ENCODE measurements around the gene TEAD3.
"Not testable (repeated sequence)": the region's sequence is repeated elsewhere in the genome, so short reads cannot be mapped to it uniquely, and the experiment has no call there.

TEAD3 gene

GRCh38 chr6:35451354-35452182, 45.3 kb downstream of the TEAD3 start:
- no peak for DNase-seq (ENCODE audit: low spot score)

GRCh38 chr6:35449287-35449881, 47.5 kb downstream of the TEAD3 start:
- DNase-seq (ENCODE audit: low spot score): peak; percentile 78

DNA sequence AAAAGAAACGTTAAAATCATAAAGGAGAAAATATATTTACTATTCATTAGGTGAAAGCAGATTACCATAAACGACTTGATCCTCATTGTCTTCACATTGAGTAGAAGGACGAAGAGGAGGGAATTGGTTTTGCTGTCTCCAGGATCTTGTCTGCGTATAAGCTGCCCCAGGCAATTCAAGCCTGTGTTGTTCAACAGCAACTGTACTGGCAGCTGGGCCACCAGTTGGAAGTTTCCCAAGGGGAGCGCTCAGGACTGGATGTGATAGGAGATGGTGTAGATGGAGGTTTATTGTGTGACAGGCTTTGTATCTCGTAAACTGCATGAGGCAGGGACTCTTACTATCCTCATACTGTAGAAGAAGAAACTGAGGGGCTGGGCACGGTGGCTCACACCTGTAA, 48.7 kb downstream of the TEAD3 start:
- no peak for DNase-seq (ENCODE audit: low spot score)

DNA sequence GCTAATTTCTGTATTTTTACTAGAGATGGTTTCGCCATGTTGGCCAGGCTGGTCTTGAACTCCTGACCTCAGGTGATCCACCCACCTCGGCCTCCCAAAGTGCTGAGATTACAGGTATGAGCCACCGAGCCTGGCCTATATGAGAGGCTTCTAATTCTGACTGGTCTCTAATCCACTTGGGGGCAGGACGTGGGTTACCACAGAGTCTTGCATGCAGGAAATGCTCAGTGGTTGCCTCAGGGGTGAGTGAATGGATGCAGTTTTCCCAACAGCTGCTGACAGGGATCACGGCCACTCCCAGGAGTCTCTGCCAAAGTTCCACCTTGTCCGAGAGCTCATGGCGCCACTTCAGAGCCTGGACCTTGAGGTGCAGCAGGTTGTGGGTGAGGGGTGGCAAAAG, 51.2 kb downstream of the TEAD3 start:
- DNase-seq (ENCODE audit: low spot score): no peak

DNA sequence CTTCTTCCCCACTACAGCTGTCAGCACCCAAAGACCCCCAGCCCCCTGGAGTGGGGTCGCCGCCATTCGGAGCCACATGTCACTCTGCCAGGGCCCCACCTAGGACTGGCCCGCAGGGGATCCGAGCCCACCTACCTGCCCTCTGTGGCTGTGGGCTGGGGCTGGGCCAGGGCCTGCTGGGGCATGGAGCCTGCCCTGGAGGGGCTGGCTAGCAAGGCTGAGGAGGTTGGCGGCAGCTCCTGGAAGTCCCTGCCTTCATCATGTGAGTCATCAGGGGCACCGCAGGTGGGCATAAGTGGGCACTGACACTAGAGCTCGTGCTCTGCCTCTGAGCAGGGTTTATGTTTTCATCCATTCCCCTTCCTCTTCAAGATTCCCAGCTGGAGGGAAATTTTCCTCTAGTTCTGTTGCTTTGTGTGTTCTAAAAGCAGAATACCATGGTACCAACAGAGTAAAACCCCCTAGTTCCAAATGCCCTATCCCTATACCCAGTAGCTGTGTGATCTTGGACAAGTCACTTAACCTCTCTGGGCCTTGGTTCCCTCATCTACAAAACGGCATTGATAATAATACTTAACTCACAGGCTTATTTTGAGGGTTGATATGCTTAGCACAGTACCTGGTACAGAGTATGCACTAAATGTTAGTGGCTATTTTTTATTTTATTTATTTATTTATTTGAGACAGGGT, 53.4 kb downstream of the TEAD3 start:
- DNase-seq (ENCODE audit: low spot score): no peak

DNA sequence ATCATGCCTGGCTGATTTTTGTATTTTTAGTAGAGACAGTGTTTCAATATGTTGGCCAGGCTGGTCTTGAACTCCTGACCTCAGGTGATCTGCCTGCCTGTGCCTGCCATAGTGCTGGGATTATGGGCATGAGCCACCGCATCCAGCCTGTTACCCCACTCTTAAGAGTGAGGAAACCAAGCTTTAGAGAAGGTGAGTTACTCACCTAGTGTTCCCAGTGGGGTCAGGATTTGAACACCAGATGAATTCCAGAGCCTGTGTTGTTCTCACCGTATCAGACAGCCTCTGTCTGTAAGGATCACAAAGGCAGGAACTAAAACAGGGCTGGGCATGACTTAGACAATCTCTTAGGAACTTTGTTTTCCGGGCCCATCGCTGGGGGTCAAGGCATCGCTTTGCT, 54.2 kb downstream of the TEAD3 start:
- no peak for DNase-seq (ENCODE audit: low spot score)

DNA sequence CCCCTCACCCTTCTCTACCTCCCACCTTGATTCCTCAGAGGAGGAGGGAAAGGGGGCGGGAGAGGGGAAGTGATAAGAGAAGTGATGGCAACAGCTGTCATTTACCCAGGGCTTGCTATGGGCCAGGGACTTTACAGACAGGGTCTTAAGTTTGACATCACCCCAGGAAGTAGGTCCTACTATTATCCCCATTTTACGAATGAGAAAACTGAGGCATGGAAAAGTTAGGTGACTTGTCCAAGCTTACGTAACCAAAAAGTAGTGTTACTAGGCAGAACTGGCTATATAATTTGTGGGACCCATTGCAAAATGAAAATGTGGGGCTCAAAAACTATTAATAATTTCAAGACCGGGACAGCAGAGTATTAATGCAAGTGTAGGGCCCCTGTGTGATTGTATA, 55.2 kb downstream of the TEAD3 start:
- DNase-seq (ENCODE audit: low spot score): no peak

- DNase-seq (ENCODE audit: low spot score): no peak
These were observed 55.7 kb downstream of the TEAD3 start for GRCh38 chr6:35441205-35441604.

GRCh38 chr6:35439308-35439707, 57.6 kb downstream of the TEAD3 start:
- no peak for DNase-seq (ENCODE audit: low spot score)

DNA sequence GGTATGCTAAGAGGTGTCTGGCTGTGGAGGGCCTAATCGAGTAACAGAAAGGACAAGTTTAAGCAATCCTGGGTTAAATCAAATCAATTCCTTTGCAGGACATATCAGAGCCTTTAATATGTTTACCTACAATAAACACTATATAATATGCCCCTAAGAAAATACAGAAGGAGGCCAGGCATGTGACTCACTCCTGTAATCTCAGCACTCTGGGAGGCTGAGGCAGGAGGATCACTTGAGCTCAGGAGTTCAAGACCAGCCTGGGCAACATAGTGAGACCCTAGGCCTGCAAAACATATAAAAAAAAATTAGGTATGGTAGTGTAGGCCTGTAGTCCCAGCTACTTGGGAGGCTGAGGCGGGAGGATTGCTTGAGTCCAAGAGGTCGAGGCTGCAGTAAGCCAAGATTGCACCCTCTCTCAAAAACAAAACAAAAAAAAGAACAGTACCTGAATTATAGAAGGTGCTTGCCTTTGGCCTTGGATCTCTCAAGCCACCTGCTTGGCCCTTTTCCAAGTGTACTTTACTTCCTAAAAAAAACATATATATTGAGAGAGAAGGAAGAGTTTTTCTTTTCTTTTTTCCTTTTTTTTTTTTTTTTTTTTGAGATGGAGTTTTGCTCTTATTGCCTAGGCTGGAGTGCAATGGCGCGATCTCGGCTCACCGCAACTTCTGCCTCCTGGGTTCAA, 58.4 kb downstream of the TEAD3 start:
- not testable (repeated sequence) for DNase-seq (ENCODE audit: low spot score)

GRCh38 chr6:35436071-35436857, 60.6 kb downstream of the TEAD3 start:
- no peak for DNase-seq (ENCODE audit: low spot score)

- no peak for DNase-seq (ENCODE audit: low spot score)
These were observed 61.6 kb downstream of the TEAD3 start for GRCh38 chr6:35435074-35435837.

GRCh38 chr6:35432702-35433101, 64.2 kb downstream of the TEAD3 start:
- not testable (repeated sequence) for DNase-seq (ENCODE audit: low spot score)

DNA sequence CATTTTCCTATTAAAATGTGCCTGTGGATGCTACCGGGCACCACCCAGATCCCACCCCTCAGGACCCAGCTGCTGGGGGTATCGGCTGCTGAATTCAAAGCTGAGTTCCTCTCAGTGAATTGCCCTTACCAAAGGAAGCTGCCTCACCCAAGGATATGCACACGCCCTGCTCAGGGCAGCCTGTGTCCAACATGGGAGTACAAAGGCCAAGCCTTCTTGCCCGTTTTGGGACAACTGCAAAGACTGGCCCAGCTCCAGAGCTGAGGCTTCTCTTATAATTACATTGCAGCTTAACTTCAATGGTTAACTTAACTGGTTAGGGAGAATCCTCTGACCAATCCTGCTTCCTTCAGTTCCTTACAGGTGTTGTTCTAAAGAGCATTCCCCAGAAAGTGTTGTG, 64.6 kb downstream of the TEAD3 start:
- no peak for DNase-seq (ENCODE audit: low spot score)

DNA sequence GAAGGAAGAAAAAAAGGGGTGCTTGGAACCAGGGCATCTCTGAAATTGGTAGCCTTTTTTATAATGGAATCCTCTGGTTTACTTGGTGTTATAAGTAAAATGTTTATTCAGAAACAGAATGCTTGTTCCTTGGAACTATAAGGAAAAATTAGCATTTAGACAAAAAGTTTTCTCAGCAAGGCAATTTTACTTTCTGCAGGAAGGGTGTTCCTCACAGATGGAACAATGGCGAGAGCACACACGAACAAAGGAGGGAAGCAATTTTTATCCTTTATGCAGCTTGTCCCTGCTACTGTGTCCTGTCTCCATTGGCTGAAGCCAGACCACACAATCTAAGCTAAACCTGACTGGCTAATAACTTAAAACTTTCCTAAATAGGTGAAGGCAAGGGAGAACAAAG, 67.4 kb downstream of the TEAD3 start:
- DNase-seq (ENCODE audit: low spot score): no peak

DNA sequence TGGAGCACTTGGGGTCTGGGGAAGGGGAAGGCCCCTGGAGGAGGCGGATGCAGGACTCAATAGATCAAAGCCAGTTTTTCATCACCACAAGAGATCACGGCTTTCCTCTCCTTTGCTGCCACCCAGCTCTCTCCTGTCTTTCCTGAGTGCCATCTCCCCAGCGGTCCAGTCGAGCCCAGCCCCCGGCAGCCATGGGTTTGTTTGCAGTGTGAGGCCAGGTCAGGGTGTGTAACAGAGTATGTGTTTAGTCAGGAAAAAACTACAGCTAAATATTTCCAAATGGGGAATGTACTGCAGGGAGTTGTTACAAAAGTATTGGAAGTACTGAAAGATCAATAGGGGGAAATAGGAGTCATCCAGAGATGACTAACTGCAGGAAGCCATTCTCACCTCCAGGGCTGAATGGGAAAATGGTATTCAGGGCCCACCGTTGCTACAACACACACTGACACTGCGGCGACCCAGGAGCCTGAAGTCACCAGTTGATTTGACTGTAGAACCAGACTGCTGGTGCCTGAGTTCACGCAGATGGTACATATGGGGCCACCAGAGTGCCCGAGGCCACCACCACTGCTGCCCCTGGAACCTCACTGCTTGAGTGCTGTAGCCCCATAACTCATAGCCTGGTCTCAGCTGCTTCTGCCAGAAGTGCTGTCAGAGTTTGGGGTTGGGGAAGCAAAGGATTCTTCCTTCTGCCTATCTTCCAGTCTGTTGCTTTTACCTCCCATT, 68.3 kb downstream of the TEAD3 start:
- DNase-seq (ENCODE audit: low spot score): no peak

DNA sequence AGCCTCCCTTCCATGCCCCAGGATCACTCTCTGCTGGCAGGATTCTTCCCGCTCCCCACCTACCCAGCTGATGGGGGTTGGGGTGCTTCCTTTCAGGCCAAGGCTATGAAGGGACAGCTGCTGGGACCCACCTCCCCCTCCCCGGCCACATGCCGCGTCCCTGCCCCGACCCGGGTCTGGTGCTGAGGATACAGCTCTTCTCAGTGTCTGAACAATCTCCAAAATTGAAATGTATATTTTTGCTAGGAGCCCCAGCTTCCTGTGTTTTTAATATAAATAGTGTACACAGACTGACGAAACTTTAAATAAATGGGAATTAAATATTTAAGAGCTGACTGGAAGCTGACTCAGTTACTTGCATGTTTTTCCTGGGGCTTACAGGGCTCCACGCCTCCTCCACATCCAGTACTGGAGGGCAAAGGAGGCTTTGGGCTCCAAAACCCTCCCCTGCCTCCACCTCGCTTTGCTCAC, 69.0 kb downstream of the TEAD3 start:
- DNase-seq (ENCODE audit: low spot score): no peak

GRCh38 chr6:35427435-35427834, 69.4 kb downstream of the TEAD3 start:
- no peak for DNase-seq (ENCODE audit: low spot score)

GRCh38 chr6:35426074-35426473, 70.8 kb downstream of the TEAD3 start:
- DNase-seq (ENCODE audit: low spot score): no peak

- DNase-seq (ENCODE audit: low spot score): no peak
These were observed 71.6 kb downstream of the TEAD3 start for GRCh38 chr6:35425284-35425683.
